GM18870 (cell line): ENCODE results near the gene ARHGAP1.
"Not testable (repeated sequence)": the region's sequence is repeated elsewhere in the genome, so short reads cannot be mapped to it uniquely, and the experiment has no call there.

ENCODE experiments used
- ATAC-seq: cut with Tn5 transposase; IDR thresholded peaks from one replicate; pipeline ENCODE4 v1.9.1; 2021; ENCODE audit warnings: moderate library complexity; ENCODE audit not compliant: unreplicated experiment

ARHGAP1 gene

GRCh38 chr11:46724088-46724487, 23.7 kb upstream of the ARHGAP1 start:
- ATAC-seq = no peak

- no peak for ATAC-seq
Measured at GRCh38 chr11:46723359-46723680, 22.9 kb upstream of the ARHGAP1 start.

GRCh38 chr11:46722566-46723358, 22.3 kb upstream of the ARHGAP1 start:
- ATAC-seq = no peak

- no peak for ATAC-seq
Measured at GRCh38 chr11:46721286-46721685, 20.9 kb upstream of the ARHGAP1 start.

GRCh38 chr11:46719543-46720218, 19.3 kb upstream of the ARHGAP1 start:
- ATAC-seq = no peak

- no peak for ATAC-seq
Measured at GRCh38 chr11:46719048-46719542, 18.7 kb upstream of the ARHGAP1 start, which contains the start of gene F2. TSS of gene F2 (plus strand) at chr11:46719213. CDS start at chr11:46719236, 23 bp downstream.

GRCh38 chr11:46718155-46719019, 18.0 kb upstream of the ARHGAP1 start:
- ATAC-seq = no peak

GRCh38 chr11:46717825-46718154, 17.4 kb upstream of the ARHGAP1 start:
- ATAC-seq = not testable (repeated sequence)

- no peak for ATAC-seq
Measured at GRCh38 chr11:46712874-46713576, 12.6 kb upstream of the ARHGAP1 start.

GRCh38 chr11:46711303-46711702, 10.9 kb upstream of the ARHGAP1 start:
- no peak for ATAC-seq

- no peak for ATAC-seq
Measured at GRCh38 chr11:46710821-46711269, 10.4 kb upstream of the ARHGAP1 start.

- not testable (repeated sequence) for ATAC-seq
Measured at GRCh38 chr11:46709351-46709750, 8.9 kb upstream of the ARHGAP1 start.

- ATAC-seq = no peak
Measured at GRCh38 chr11:46706886-46707285, 6.5 kb upstream of the ARHGAP1 start.

- no peak for ATAC-seq
Measured at GRCh38 chr11:46705070-46705688, 4.8 kb upstream of the ARHGAP1 start.

- no peak for ATAC-seq
Measured at GRCh38 chr11:46701078-46701654, 747 bp upstream of the ARHGAP1 start.

GRCh38 chr11:46698597-46698996, 1.8 kb downstream of the ARHGAP1 start:
- ATAC-seq = no peak

GRCh38 chr11:46697723-46698122, 2.7 kb downstream of the ARHGAP1 start:
- ATAC-seq = no peak

GRCh38 chr11:46697303-46697702, 3.1 kb downstream of the ARHGAP1 start:
- ATAC-seq = no peak

- no peak for ATAC-seq
Measured at GRCh38 chr11:46696212-46696558, 4.2 kb downstream of the ARHGAP1 start.
